B cell (primary cell): ENCODE results near the gene GSTA4. TPM values are rescaled to one million over a fixed set of nuclear protein-coding genes. Genes with fewer than 3 reads are reported as not detected.

ENCODE experiments used
- ATAC-seq: fragments of 200-7000 bp; cut with Tn5 transposase; one replicate; pipeline ENCODE4 v1.10.0; 2021; ENCODE audit warnings: low read depth, mild to moderate bottlenecking, moderate number of reproducible peaks, moderate library complexity
- CTCF ChIA-PET: fragments of 350-600 bp; sonication (Branson Sonifier 250); formaldehyde crosslinking; loops from one replicate; lab custom pipeline; 2021; ENCODE audit warnings: antibody characterized with exemption, inconsistent platforms; lab: Charles Lee
- POLR2A ChIA-PET: fragments of 350-600 bp; sonication (Branson Sonifier 250); formaldehyde crosslinking; loops from one replicate; lab custom pipeline; 2021; ENCODE audit warnings: antibody characterized with exemption; lab: Charles Lee
- DNase-seq: peaks from one replicate; pipeline ENCODE4 v3.0.0; 2013
- H2AFZ ChIP-seq: 2 replicates; pipeline ENCODE4 v1.6.1; 2012; ENCODE audit warnings: mild to moderate bottlenecking, low read depth, low read length; ENCODE audit not compliant: insufficient read depth, poor library complexity, severe bottlenecking
- H3K27ac ChIP-seq, 2 donors: 1 replicate in 1 of 2; 2 replicates in 1 of 2; pipeline ENCODE4 v1.5.1; 2012 to 2013; ENCODE audit warnings: low read length in 2 of 2, mild to moderate bottlenecking in 2 of 2, moderate library complexity in 1 of 2
- H3K27me3 ChIP-seq, 4 experiments: fragments of 200-600 bp in 1 of 4; sonication (generic) in 1 of 4; replicated peaks in 1 of 4; 1 replicate in 2 of 4; 2 replicates in 2 of 4; pipeline versions ENCODE4 v1.6.1 to v1.7.0; 2013 to 2016; ENCODE audit warnings: low read length in 3 of 4, mild to moderate bottlenecking in 2 of 4, mixed read lengths in 1 of 4, moderate library complexity in 1 of 4; ENCODE audit not compliant: insufficient read depth in 4 of 4, control insufficient read depth in 3 of 4; ENCODE audit errors: control extremely low read depth in 1 of 4
- H3K36me3 ChIP-seq, 2 experiments: replicated peaks in 1 of 2; 1 replicate in 1 of 2; 2 replicates in 1 of 2; pipeline versions ENCODE4 v1.6.1 to v1.7.1; 2013; ENCODE audit warnings: low read length in 1 of 2; ENCODE audit not compliant: insufficient read depth in 2 of 2, control insufficient read depth in 1 of 2; ENCODE audit errors: control extremely low read depth in 1 of 2, extremely low read depth in 1 of 2
- H3K4me1 ChIP-seq, 2 donors: fragments of 200-600 bp in 1 of 2; sonication (generic) in 1 of 2; 1 replicate in 1 of 2; 2 replicates in 1 of 2; pipeline versions ENCODE4 v1.5.1 to v1.6.1; 2013 to 2017; ENCODE audit warnings: low read length in 2 of 2; ENCODE audit not compliant: control insufficient read depth in 2 of 2, insufficient read depth in 2 of 2
- H3K4me2 ChIP-seq: replicated peaks from 2 replicates; pipeline ENCODE3; 2012; ENCODE audit warnings: mild to moderate bottlenecking, low read depth, low read length; ENCODE audit not compliant: poor library complexity, severe bottlenecking
- H3K4me3 ChIP-seq, 5 experiments: fragments of 200-600 bp in 1 of 5; sonication (generic) in 1 of 5; 1 replicate in 3 of 5; 2 replicates in 2 of 5; pipeline versions ENCODE4 v1.5.1 to v1.7.0; 2011 to 2016; ENCODE audit warnings: low read length in 4 of 5, mild to moderate bottlenecking in 4 of 5, low read depth in 2 of 5, control low read depth in 1 of 5, moderate library complexity in 1 of 5; ENCODE audit not compliant: insufficient read depth in 1 of 5; ENCODE audit errors: control extremely low read depth in 1 of 5, extremely low read depth in 1 of 5
- H3K79me2 ChIP-seq: fragments of 200-600 bp; sonication (generic); one replicate; pipeline ENCODE4 v1.6.0; 2016; ENCODE audit warnings: low read length; ENCODE audit not compliant: control insufficient read depth, insufficient read depth
- H3K9ac ChIP-seq: fragments of 200-600 bp; sonication (generic); 2 replicates; pipeline ENCODE4 v1.6.1; 2017; ENCODE audit warnings: mild to moderate bottlenecking, low read length, moderate library complexity
- H3K9me3 ChIP-seq, 3 donors: one replicate each; pipeline versions ENCODE4 v1.6.1 to v1.7.1; 2013; ENCODE audit warnings: low read length in 2 of 3; ENCODE audit not compliant: control insufficient read depth in 2 of 3, insufficient read depth in 1 of 3; ENCODE audit errors: control extremely low read depth in 1 of 3
- H4K20me1 ChIP-seq: 2 replicates; pipeline ENCODE4 v1.6.0; 2012; ENCODE audit warnings: mild to moderate bottlenecking, low read length; ENCODE audit not compliant: insufficient read depth, control insufficient read depth, poor library complexity, severe bottlenecking
- H3K27ac Mint-ChIP-seq: one replicate; pipeline ENCODE4 v1.8.0; 2021; ENCODE audit warnings: mixed read lengths
- H3K27me3 Mint-ChIP-seq: one replicate; pipeline ENCODE4 v1.8.0; 2021; ENCODE audit warnings: mixed read lengths
- H3K4me1 Mint-ChIP-seq: one replicate; pipeline ENCODE4 v1.8.0; 2021; ENCODE audit warnings: mixed read lengths
- H3K4me3 Mint-ChIP-seq: one replicate; pipeline ENCODE4 v1.8.0; 2021; ENCODE audit warnings: mixed read lengths
- H3K9me3 Mint-ChIP-seq: one replicate; pipeline ENCODE4 v1.8.0; 2022; ENCODE audit warnings: mixed read lengths; ENCODE audit not compliant: insufficient read depth
- CTCF ChIP-seq: fragments of 200-600 bp; IDR thresholded peaks from one replicate; pipeline ENCODE4 v1.8.0; 2022; ENCODE audit warnings: antibody characterized with exemption, mild to moderate bottlenecking
- EZH2 ChIP-seq: IDR thresholded peaks from 2 replicates; pipeline ENCODE4 v1.6.1; 2012; ENCODE audit warnings: borderline replicate concordance, low read depth, mild to moderate bottlenecking, moderate library complexity, low read length; ENCODE audit not compliant: insufficient read depth, poor library complexity, severe bottlenecking
- WGBS: methylation state at CpG from one replicate; pipeline ENCODE4 v1.1.5; 2013; ENCODE audit warnings: missing lambda C conversion rate; ENCODE audit not compliant: insufficient coverage; 5-methylcytosine and 5-hydroxymethylcytosine counted together
- intact Hi-C: fragments of 100-400 bp; cut with micrococcal nuclease; formaldehyde crosslinking; loops from one replicate; pipeline ENCODE4 v1.10.0; 2022
- polyA plus RNA-seq: library from polyadenylated mRNA; depleted of rRNA; stranded (reverse); fragments of >200 nt; gene quantifications from 2 replicates; pipeline ENCODE4 v1.2.3, GENCODE V29; 2012
- total RNA-seq, 2 donors: library from RNA; stranded (reverse); fragments of 120-200 nt in 1 of 2; gene quantifications; 1 replicate in 1 of 2; 2 replicates in 1 of 2; pipeline versions ENCODE4 v1.2.3 to v1.2.4, GENCODE V29; 2013 to 2022

Gene GSTA4
- total and polyA plus RNA-seq, 2 donors (not counting 1 experiment from before 2014, with no cell fraction given) = 1.7 to 4.9 TPM

GRCh38 chr6:53044071-53044470 is 49.0 kb upstream of the GSTA4 start:
- intact Hi-C loops = no loop called here
- Histone ChIP-seq H3K27me3 (no peaks in the 10 kb centered on the region), H3K79me2 (no peaks in the 10 kb centered on the region), H3K4me3 (no peak overlapping the region), H3K4me1 (peaks cover 0 to 7% of the 10 kb centered on the region in 2 donors), H2AFZ (no peak overlapping the region), H3K36me3 (peaks cover 0 to 25% of the 10 kb centered on the region in 2 experiments), H3K9ac (no peak overlapping the region), H3K27ac (no peak overlapping the region), H3K9me3 (no peaks in the 10 kb centered on the region), H3K4me2 (no peak overlapping the region), H4K20me1 (no peaks in the 10 kb centered on the region)
- 95% methylated on average over 4 of the region's 4 CpGs for WGBS
- ChIA-PET POLR2A (no interaction called here), CTCF (no interaction called here)
- no peak for TF ChIP-seq CTCF
- TF ChIP-seq EZH2 = no peak
- no peaks in the 10 kb centered on the region for H3K9me3 Mint-ChIP-seq
- H3K27me3 Mint-ChIP-seq = no peaks in the 10 kb centered on the region
- ATAC-seq (no peak), DNase-seq (no peak)
- H3K4me3 Mint-ChIP-seq = no peak overlapping the region
- peaks cover 15% of the 10 kb centered on the region for H3K4me1 Mint-ChIP-seq
- no peak overlapping the region for H3K27ac Mint-ChIP-seq

- Histone ChIP-seq H3K36me3 (peaks cover 0 to 28% of the 10 kb centered on the region in 2 experiments), H4K20me1 (no peaks in the 10 kb centered on the region), H3K4me3 (no peak overlapping the region), H2AFZ (no peak overlapping the region), H3K9ac (no peak overlapping the region), H3K9me3 (no peaks in the 10 kb centered on the region), H3K4me2 (no peak overlapping the region), H3K27ac (no peak overlapping the region), H3K79me2 (no peaks in the 10 kb centered on the region), H3K27me3 (no peaks in the 10 kb centered on the region), H3K4me1 (peaks cover 0 to 4% of the 10 kb centered on the region in 2 donors)
- CTCF ChIA-PET = interaction anchor here (0.6 to 1.3 kb wide), 2 partner anchors 19 to 284 kb away, joined by 3 to 4 read pairs; no protein-coding TSS in a partner anchor
- intact Hi-C loops = no loop called here
- H3K4me1 Mint-ChIP-seq = peaks cover 10% of the 10 kb centered on the region
- H3K9me3 Mint-ChIP-seq = no peaks in the 10 kb centered on the region
- POLR2A ChIA-PET = no interaction called here
- no peak for DNase-seq
- no peak overlapping the region for H3K4me3 Mint-ChIP-seq
- TF ChIP-seq CTCF (no peak), EZH2 (no peak)
- H3K27me3 Mint-ChIP-seq = no peaks in the 10 kb centered on the region
- H3K27ac Mint-ChIP-seq = no peak overlapping the region
- ATAC-seq = no peak
These were observed 48.5 kb upstream of the GSTA4 start for GRCh38 chr6:53043581-53043980.
